Glutamatergic neuron (in vitro differentiated cells): ENCODE measurements around the gene KCNJ6. TPM values are rescaled to one million over a fixed set of nuclear protein-coding genes. Genes with fewer than 3 reads are reported as not detected.

Experiments used
- DNase-seq: peaks from one replicate; pipeline ENCODE4 v3.0.0; 2022
- H3K27ac Mint-ChIP-seq: one replicate; pipeline ENCODE4 v1.8.0; 2020; ENCODE audit warnings: mild to moderate bottlenecking, mixed read lengths, inconsistent platforms; ENCODE audit not compliant: unreplicated experiment
- H3K27me3 Mint-ChIP-seq: one replicate; pipeline ENCODE4 v1.8.0; 2020; ENCODE audit warnings: mild to moderate bottlenecking, moderate library complexity, mixed read lengths, inconsistent platforms; ENCODE audit not compliant: unreplicated experiment
- H3K36me3 Mint-ChIP-seq: one replicate; pipeline ENCODE4 v1.8.0; 2020; ENCODE audit warnings: mild to moderate bottlenecking, mixed read lengths, inconsistent platforms; ENCODE audit not compliant: unreplicated experiment
- H3K4me1 Mint-ChIP-seq: one replicate; pipeline ENCODE4 v1.8.0; 2020; ENCODE audit warnings: mild to moderate bottlenecking, low read depth, mixed read lengths, inconsistent platforms; ENCODE audit not compliant: unreplicated experiment
- H3K4me3 Mint-ChIP-seq: one replicate; pipeline ENCODE4 v1.8.0; 2020; ENCODE audit warnings: mild to moderate bottlenecking, mixed read lengths, inconsistent platforms; ENCODE audit not compliant: unreplicated experiment
- H3K9me3 Mint-ChIP-seq: one replicate; pipeline ENCODE4 v1.8.0; 2020; ENCODE audit warnings: mild to moderate bottlenecking, moderate library complexity, mixed read lengths, inconsistent platforms; ENCODE audit not compliant: unreplicated experiment
- total RNA-seq: library from RNA; stranded (reverse); fragmentation: NEBNext Ultra II Directional; extraction: Animal tissue kit (Norgen Biotek cat#: 25700); gene quantifications from one replicate; pipeline ENCODE4 v1.2.1, GENCODE V29; 2021; ENCODE audit not compliant: unreplicated experiment
- TF ChIP-seq, protein P1 (sequence below): fragments of 200-600 bp; sonication (generic); IDR thresholded peaks from one replicate; pipeline ENCODE4 v1.5.0; 2021; ENCODE audit not compliant: partially characterized antibody, unreplicated experiment

KCNJ6 gene
- total RNA-seq, 1 donor from 2014 or later = 80.5 TPM

DNA sequence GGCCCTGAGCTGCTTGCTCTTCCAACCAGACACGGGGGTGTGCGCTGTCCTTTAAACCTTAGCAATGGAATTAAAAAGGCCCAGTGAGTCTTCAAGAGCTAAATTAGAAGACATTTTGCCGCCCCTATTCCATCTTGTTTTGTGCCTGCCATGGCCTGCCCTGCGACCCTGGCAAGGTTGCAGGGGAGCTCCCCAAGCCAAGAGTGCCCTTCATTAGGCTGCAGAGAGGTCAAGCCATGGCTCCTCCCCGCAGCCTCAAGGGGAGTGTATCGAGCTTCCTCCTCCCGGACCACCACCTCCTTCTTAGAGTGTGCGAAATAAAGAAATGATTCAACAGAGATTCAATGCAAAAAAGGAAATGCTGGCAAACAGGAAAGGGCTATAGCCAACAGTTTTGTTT is 293.5 kb downstream of the KCNJ6 start:
- TF ChIP-seq, protein P1, sequence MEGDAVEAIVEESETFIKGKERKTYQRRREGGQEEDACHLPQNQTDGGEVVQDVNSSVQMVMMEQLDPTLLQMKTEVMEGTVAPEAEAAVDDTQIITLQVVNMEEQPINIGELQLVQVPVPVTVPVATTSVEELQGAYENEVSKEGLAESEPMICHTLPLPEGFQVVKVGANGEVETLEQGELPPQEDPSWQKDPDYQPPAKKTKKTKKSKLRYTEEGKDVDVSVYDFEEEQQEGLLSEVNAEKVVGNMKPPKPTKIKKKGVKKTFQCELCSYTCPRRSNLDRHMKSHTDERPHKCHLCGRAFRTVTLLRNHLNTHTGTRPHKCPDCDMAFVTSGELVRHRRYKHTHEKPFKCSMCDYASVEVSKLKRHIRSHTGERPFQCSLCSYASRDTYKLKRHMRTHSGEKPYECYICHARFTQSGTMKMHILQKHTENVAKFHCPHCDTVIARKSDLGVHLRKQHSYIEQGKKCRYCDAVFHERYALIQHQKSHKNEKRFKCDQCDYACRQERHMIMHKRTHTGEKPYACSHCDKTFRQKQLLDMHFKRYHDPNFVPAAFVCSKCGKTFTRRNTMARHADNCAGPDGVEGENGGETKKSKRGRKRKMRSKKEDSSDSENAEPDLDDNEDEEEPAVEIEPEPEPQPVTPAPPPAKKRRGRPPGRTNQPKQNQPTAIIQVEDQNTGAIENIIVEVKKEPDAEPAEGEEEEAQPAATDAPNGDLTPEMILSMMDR = no peak
- H3K4me1 Mint-ChIP-seq = no peaks in the 10 kb centered on the region
- H3K36me3 Mint-ChIP-seq = peaks cover 4% of the 10 kb centered on the region
- no peak for DNase-seq
- H3K4me3 Mint-ChIP-seq = no peak overlapping the region
- H3K27me3 Mint-ChIP-seq = no peaks in the 10 kb centered on the region
- H3K27ac Mint-ChIP-seq = no peak overlapping the region
- peaks cover 1% of the 10 kb centered on the region for H3K9me3 Mint-ChIP-seq

DNA sequence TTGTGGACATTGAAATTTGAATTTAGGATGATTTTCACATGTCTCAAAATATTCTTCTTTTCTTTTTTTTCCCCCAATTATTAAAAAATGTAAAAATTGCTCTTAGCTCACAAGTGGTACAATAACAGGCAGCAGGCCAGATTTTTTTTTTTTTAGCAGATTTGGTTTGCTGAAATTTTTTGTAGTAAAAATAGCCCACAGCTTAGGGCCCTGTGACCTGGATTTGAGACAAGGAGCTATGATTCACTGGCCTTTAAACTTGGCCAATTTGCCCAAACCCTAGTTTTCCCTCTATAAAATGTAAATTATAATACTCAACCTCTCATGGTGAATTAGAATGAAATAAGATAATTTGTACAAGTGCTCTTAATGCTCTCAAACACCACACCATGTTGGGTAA is 295.9 kb downstream of the KCNJ6 start:
- Mint-ChIP-seq H3K36me3 (peaks cover 7% of the 10 kb centered on the region), H3K9me3 (peaks cover 5% of the 10 kb centered on the region), H3K27ac (no peak overlapping the region), H3K4me3 (no peak overlapping the region), H3K27me3 (peaks cover 2% of the 10 kb centered on the region), H3K4me1 (no peaks in the 10 kb centered on the region)
- TF ChIP-seq, protein P1 = no peak
- no peak for DNase-seq

DNA sequence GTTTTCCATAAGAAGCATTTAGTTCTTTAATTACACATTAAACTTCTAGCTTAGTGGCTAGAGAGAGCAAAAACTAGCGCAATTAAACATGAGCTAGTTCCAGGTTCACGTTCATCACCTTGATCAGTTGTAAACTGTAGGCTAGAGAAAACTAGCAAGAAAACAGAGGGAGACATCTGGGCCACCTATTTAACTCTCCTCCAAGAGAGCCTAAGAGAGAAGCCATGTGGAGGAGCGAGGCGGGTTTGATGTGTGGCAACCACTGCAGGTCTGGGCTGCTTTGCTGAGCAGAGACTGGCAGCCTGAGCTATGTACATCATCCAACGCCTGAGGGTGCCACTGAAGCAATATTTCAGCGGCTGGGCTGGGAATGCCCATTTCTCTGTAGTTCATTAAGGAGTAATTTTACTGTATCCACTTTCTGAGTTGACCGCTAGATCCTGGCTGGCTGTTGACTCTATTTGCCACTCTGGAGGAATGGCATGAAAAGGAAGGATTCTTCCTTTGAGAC is 296.7 kb downstream of the KCNJ6 start:
- no peak for DNase-seq
- Mint-ChIP-seq H3K4me1 (no peaks in the 10 kb centered on the region), H3K36me3 (peaks cover 4% of the 10 kb centered on the region), H3K4me3 (no peak overlapping the region), H3K9me3 (peaks cover 6% of the 10 kb centered on the region), H3K27me3 (peaks cover 2% of the 10 kb centered on the region), H3K27ac (no peak overlapping the region)
- TF ChIP-seq, protein P1 = no peak

DNA sequence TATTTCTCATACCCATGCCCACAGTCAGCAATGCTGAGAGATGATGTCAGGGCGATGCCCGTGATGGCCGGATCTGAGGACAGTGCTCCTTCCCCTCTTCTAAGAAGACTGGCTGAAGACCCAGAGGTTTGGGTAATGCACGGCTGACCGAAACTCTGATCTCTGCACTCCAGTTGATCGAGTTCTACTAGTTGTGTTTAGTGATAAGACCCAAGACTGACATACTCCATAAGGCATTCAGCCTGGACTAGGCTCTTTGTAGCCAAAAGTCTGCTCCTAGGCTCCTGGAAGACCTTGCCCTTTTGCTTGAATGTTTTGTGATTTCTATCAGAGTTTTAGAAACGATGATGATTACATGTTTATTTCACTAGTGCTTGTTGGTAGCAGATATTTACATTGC is 298.2 kb downstream of the KCNJ6 start:
- H3K4me1 Mint-ChIP-seq = no peaks in the 10 kb centered on the region
- H3K4me3 Mint-ChIP-seq = no peak overlapping the region
- H3K27ac Mint-ChIP-seq = no peak overlapping the region
- no peak for DNase-seq
- H3K9me3 Mint-ChIP-seq = peaks cover 16% of the 10 kb centered on the region
- H3K27me3 Mint-ChIP-seq = peaks cover 9% of the 10 kb centered on the region
- H3K36me3 Mint-ChIP-seq = peaks cover 16% of the 10 kb centered on the region
- TF ChIP-seq, protein P1 = no peak

DNA sequence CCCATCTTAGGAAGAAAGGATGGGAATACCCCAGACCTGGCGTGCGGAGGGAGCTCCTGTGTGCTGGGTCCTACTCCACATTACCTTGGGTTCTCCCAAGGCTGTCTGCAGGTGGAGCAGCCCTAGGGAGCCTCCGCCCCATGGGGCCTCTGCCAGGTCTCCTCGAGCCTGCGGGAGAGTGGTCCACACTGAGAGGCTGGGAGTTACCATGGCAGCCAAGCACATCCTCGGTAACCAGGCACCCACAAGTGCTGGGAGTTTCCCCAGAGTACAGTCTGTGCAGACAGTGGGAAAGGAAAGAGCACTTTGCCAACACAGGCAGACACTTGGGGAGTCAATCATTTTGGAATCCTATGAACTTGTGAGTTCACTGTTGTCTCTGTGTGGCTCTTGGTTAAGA is 300.3 kb downstream of the KCNJ6 start:
- Mint-ChIP-seq H3K4me1 (no peaks in the 10 kb centered on the region), H3K36me3 (peaks cover 29% of the 10 kb centered on the region), H3K27me3 (peaks cover 9% of the 10 kb centered on the region), H3K9me3 (peaks cover 17% of the 10 kb centered on the region), H3K4me3 (no peak overlapping the region), H3K27ac (no peak overlapping the region)
- no peak for DNase-seq
- TF ChIP-seq, protein P1 = no peak
